Measurements from ENCODE around the gene APC2.
"Not testable (repeated sequence)": the region's sequence is repeated elsewhere in the genome, so short reads cannot be mapped to it uniquely, and the experiment has no call there.

APC2 gene

DNA sequence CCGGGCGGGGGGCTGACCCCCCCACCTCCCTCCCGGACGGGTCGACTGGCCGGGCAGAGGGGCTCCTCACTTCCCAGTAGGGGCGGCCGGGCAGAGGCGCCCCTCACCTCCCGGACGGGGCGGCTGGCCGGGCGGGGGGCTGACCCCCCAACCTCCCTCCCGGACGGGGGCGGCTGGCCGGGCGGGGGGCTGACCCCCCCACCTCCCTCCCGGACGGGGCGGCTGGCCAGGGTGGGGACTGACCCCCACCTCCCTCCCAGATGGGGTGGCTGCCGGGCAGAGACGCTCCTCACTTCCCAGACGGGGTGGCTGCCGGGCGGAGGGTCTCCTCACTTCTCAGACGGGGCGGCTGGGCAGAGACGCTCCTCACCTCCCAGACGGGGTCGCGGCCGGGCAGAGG is 49.3 kb downstream of the APC2 start:
- not testable (repeated sequence) for FAIRE-seq

- no peak for FAIRE-seq
These were observed 51.3 kb downstream of the APC2 start for GRCh38 chr19:1501200-1501595.

DNA sequence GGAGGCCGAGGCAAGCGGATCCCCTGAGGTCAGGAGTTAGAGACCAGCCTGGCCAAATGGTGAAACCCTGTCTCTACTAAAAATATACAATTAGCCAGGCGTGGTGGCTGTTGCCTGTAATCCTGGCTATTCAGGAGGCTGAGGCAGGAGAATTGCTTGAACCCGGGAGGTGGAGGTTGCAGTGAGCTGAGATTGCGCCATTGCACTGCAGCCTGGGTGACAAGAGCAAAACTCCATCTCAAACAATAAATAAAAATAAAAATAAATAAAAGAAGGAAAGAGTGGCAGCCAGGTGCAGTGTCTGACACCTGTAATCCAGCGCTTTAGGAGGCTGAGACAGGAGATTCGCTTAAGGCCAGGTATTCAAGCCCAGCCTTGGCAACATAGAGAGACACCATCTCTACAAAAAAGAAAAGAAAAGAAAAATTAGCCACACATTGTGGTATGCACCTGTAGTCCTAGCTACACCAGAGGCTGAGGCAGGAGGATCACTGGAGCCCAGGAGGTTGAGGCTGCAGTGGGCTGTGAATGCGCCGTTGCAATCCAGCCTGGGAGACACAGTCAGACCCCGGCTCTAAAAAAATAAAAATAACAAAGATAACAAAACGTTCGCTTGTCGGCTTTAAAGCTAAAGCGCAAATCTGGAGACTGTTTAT is 52.6 kb downstream of the APC2 start:
- FAIRE-seq, result no peak

DNA sequence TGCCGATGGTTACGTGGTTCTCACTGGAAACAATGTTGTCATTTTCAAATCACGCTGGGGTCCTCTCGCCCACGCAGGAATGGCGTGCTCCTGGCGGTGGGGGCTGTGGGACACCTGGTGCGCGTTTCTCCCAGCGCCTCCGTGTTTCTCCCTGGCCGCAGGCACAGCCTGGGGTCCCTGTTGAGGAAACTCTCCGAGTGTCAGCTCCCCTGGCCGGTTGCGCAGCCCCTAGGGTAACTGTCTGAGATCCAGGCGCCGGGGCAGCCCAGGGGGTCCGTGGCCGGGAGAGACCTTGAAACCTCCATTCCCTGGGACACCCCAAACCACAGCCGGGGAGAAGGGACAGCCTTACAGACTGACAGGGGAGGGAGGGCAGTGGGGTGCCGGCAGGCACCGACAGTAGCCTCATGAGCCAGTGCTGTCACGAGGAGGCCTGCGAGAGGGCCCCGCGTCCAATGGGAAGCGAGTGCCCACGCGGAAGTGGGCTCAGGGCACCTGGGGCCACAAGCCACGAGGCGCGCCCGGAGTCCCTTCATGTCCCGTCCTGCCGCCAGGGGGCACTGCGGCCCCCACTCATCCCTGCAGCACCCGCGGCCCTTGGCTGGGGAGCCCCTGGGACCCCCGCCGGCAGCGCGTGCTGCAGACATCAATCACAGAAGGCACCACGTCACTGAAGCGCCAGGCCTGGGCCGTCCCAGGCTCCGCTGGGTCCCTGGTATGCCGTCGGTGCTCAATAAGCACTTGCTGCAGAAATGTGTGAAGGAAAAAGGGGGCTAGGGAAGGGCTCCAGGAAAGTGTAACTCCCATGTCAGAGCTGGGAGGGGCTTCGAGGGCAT is 53.4 kb downstream of the APC2 start:
- no peak for FAIRE-seq

GRCh38 chr19:1503925-1504773 is 54.2 kb downstream of the APC2 start:
- FAIRE-seq, result no peak

- no peak for FAIRE-seq
These were observed 55.1 kb downstream of the APC2 start for GRCh38 chr19:1505012-1505411.

DNA sequence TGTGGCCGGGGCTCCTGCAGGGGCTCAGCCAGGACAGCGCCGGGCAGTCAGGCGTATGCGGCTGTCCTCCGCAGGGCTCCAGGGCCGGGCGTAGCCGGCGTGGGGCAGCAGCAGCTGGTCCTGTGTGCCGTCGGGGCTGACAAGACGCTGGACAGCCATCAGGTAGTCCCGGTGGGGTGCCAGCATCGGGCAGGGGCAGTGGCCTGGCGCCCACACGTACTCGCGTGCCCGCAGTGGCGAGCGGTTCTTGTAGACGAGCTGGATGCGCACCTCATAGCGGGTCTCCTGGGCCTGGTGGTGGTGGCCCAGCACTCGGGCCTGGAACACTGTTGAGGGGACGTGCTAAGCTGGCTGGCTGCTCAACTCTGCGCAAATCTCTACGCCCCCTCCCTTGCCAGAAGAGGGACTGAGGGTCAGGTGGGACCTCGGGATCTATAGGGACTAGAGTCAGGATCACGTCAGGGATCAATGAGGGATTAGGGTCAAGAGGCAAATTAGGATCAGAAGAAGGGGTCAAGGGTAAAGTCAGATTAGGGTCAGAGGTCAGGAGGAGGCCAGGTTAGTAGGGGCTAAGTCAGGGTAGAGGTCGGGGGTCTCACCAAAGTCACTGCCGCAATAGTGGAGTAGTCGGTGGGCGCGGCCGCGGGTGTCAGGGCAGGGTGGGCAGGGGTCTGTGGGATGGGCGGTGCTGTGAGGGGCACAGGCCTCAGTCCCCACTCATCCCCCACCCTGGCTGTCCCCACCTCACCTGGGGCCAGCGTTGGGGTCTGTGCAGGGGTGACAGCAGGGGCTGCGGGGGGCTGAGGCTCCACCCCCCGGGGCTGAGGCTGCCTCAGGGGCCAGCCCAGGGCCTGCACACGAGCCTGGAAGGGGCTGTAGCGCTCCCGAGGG is 56.3 kb downstream of the APC2 start:
- FAIRE-seq, result no peak

GRCh38 chr19:1507192-1507660 is 57.3 kb downstream of the APC2 start:
- FAIRE-seq, result no peak

- peak; percentile 96 for FAIRE-seq
These were observed 58.0 kb downstream of the APC2 start for GRCh38 chr19:1507763-1508506.

DNA sequence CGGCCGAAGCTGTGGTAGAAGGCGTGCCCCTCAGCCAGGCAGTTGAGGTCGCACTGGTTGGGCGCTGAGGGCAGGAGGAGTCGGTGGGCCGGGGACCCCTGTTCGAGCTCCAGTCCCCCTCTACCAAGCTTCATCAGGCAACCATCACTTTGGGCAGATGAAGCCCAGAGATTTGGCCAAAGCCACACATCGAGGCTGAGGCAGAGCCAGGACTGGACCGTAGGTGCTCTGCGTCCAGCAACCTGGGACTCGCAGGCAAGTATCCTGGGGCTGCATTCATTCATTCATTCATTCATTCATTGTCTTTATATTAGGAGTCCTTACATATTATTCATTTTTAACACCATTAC is 58.6 kb downstream of the APC2 start:
- FAIRE-seq, result no peak

DNA sequence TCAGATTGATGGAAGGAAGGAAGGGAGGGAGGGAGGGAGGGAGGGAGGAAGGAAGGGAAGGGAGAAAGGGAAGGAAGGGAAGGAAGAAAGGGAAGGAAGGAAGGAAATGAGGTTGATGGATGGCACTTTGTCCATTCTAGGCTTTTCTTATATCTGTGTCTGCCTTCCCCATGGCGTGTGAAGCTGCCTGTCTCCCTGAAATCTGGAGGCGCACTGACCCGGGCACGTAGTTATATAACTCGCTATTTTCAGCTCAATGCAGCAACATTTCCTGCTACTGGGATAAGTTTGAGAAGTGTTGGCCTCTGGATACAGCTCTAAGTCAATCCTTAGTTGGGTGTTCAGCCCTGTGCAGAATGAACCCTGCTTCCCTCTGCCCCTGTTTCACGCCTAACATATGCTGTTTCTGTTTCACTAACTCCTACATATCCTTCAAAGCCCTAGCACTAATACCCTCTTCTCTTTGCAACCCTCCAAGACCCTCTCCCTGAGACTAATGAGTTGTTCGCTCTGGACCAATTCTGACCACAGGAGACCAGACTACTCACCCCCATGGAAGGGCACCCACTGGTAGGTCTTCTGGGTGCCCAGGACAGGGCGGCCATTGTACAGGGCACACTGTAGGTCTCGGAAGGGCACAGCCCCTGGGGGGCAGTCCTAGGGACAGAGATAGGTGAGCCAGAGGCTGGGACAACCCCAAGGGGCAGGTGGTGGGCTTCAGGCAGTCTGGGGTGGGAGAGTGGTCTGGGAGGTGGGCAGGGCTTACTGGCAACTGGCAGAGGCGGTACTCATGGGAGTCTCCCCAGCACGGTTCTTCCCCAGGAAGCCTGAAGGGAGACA is 59.9 kb downstream of the APC2 start:
- FAIRE-seq, result peak; percentile 19

GRCh38 chr19:1510442-1510806 is 60.5 kb downstream of the APC2 start:
- no peak for FAIRE-seq

DNA sequence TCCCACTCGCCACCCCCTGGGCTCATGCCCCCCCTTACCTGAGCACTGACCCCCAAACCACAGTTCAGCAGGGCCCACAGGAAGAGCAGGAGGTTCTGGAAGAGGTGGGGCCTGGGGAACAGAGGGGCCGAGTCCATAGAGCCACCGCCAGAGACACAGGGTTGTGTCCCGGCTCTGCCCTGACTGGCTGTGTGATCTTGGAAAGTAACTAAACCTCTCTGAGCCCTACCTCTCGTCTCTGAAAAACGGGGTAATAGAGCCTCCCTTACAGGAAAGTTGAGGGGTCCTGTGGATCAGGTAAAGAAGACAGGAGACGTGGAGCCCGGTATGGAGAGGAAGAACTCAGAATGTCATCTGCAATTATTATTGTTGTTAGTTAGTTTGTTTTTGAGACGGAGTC is 60.9 kb downstream of the APC2 start:
- no peak for FAIRE-seq

DNA sequence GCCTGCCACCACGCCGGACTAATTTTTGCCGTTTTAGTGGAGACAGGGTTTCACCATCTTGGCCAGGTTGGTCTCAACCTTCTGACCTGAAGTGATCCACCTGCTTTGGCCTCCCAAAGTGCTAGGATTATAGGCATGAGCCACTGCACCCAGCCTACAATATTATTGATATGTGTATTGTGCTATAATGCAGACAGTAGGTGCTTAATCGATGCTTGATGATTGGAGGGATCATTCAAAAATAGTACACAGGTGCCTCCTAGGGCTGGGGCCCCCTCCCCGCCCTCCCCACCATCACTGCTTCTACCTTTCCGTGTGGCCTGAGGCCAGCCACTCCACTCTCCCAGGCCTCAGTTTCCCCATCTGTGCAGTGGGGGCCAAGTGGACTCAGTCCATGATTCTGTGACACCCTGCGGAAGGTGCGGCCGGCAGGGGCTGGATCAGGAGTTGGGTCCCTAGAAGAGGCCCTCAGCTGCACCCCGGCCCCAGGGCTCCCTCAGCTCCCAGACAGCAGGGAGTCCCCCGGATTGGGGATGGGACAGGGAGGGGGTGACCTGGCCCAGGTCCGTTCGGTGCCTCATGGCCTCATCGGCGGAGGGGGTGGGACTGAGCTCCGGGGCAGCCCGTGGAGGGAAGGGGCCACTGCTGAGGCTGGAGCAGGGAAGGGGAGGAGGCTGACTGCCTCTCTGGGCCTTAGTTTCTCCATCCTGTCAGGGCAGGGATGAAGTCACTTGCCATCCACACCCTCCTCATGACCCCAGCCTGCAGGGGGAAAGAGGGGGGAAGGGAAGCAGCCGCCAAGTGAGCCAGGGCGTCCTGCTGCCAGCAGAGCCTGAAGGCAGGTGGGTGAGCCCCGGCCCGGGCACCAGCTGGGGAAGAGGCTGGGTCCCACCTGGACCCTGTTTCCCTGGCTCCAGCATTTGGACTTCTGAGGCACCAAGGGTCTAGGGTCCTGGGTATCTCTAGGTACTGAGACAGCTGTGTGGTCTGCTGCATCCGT is 61.7 kb downstream of the APC2 start:
- no peak for FAIRE-seq

- no peak for FAIRE-seq
These were observed 63.0 kb downstream of the APC2 start, which contains the start of gene ADAMTSL5 for GRCh38 chr19:1512671-1513498. Gene ADAMTSL5 (minus strand): TSS chr19:1513019. CDS start chr19:1510943, 2,076 bp downstream.

DNA sequence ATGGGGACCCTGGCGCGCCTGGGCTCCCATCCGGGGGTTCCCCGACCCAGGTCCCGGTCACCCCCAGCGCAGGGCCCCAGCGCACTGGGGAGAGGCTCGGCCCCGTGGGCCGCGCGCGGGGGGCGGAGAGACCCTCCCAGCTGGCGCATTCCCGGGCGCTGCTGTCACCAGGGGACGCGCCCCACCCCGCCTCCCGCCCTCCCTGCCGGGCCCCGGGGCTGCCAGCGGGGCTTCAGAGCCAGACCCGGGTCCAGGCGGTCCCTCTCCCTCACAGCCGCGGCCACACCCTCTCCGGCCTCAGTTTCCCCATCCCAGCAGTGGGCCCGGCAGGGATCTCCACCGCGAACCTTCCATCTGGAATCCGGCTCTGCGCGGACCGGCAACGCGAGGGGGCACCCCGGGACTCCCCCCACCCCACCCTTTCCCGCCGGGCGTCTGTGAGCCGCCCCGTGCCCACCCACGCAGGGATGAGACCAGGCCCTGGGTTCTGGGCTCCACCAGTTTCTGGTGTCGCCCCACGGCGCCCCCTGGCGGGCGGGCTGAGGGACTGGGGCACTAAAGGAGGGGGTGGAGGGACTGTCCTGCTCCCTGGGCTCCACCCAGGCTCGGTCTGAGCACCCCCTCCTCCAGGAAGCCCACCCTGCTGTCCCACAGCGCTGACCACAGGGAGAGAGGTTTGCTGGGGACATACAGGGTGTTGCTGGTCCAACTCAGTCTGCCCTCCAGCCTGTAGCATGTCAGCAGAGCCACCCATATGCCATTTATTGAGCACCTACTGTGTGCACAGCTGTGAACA is 63.8 kb downstream of the APC2 start:
- no peak for FAIRE-seq

- no peak for FAIRE-seq
These were observed 64.4 kb downstream of the APC2 start for GRCh38 chr19:1514295-1514661.

Measured in G401.6 (cell line).